WTC11 (cell line): ENCODE measurements around the gene SS18. TPM values are rescaled to one million over a fixed set of nuclear protein-coding genes. Genes with fewer than 3 reads are reported as not detected.
A peak's percentile ranks its signal among the peaks of the same experiment; 100 is the strongest.

Experiments used
- ATAC-seq: fragments of 200-7000 bp; cut with Tn5 transposase; 2 replicates; pipeline ENCODE4 v1.10.0; 2021; ENCODE audit warnings: mild to moderate bottlenecking, moderate library complexity
- CTCF ChIA-PET: fragments of 300-600 bp; sonication (Branson Sonifier 250); formaldehyde crosslinking; loops from one replicate; lab custom pipeline; 2021; ENCODE audit warnings: antibody characterized with exemption; lab: Charles Lee
- POLR2A ChIA-PET: fragments of 350-600 bp; sonication (Branson Sonifier 250); formaldehyde crosslinking; loops from one replicate; lab custom pipeline; 2021; ENCODE audit warnings: antibody characterized with exemption; lab: Charles Lee
- DNase-seq: peaks from one replicate; pipeline ENCODE4 v3.0.0; 2021; ENCODE audit warnings: low spot score
- H3K27ac Mint-ChIP-seq: 2 replicates; pipeline ENCODE4 v1.8.0; 2021; ENCODE audit warnings: mixed read lengths
- H3K27me3 Mint-ChIP-seq: 2 replicates; pipeline ENCODE4 v1.8.0; 2021; ENCODE audit warnings: low read depth, mild to moderate bottlenecking, moderate library complexity, mixed read lengths
- H3K36me3 Mint-ChIP-seq: 2 replicates; pipeline ENCODE4 v1.8.0; 2021; ENCODE audit warnings: mixed read lengths
- H3K4me1 Mint-ChIP-seq: 2 replicates; pipeline ENCODE4 v1.8.0; 2022; ENCODE audit warnings: mixed read lengths
- H3K4me3 Mint-ChIP-seq: 2 replicates; pipeline ENCODE4 v1.8.0; 2021; ENCODE audit warnings: mild to moderate bottlenecking, moderate library complexity, mixed read lengths
- H3K9me3 Mint-ChIP-seq: 2 replicates; pipeline ENCODE4 v1.8.0; 2021; ENCODE audit warnings: mixed read lengths
- CBFB ChIP-seq: sonication (generic); formaldehyde crosslinking; IDR thresholded peaks from 2 replicates; pipeline ENCODE4 v1.8.1; 2022; ENCODE audit warnings: mild to moderate bottlenecking, low read depth, missing genetic modification reagents
- CREB1 ChIP-seq: sonication (generic); formaldehyde crosslinking; IDR thresholded peaks from 2 replicates; pipeline ENCODE4 v1.8.0; 2023; ENCODE audit warnings: mild to moderate bottlenecking, missing genetic modification reagents
- CTCF ChIP-seq: fragments of 200-600 bp; IDR thresholded peaks from 2 replicates; pipeline ENCODE4 v1.8.0; 2022; ENCODE audit warnings: antibody characterized with exemption
- EMX1 ChIP-seq: fragments of 250-450 bp; sonication (Bioruptor Pico); IDR thresholded peaks from 2 replicates; pipeline ENCODE4 v1.8.0; 2021; ENCODE audit warnings: mild to moderate bottlenecking
- ETV6 ChIP-seq: sonication (generic); formaldehyde crosslinking; IDR thresholded peaks from 2 replicates; pipeline ENCODE4 v1.8.1; 2022; ENCODE audit warnings: mild to moderate bottlenecking, missing genetic modification reagents
- NFE2L1 ChIP-seq: sonication (generic); formaldehyde crosslinking; IDR thresholded peaks from 2 replicates; pipeline ENCODE4 v1.8.1; 2023; ENCODE audit warnings: missing genetic modification reagents
- SMAD4 ChIP-seq: sonication (generic); formaldehyde crosslinking; IDR thresholded peaks from 2 replicates; pipeline ENCODE4 v1.8.0; 2022; ENCODE audit warnings: mild to moderate bottlenecking, missing genetic modification reagents
- TP53 ChIP-seq: sonication (generic); formaldehyde crosslinking; IDR thresholded peaks from 2 replicates; pipeline ENCODE4 v1.8.1; 2023; ENCODE audit warnings: mild to moderate bottlenecking, missing genetic modification reagents
- ZNF232 ChIP-seq: sonication (generic); formaldehyde crosslinking; IDR thresholded peaks from 2 replicates; pipeline ENCODE4 v1.8.0; 2022; ENCODE audit warnings: mild to moderate bottlenecking, missing genetic modification reagents
- total RNA-seq: library from RNA; stranded (reverse); gene quantifications from 3 replicates; pipeline ENCODE4 v1.2.3, GENCODE V29; 2021
- TF ChIP-seq, protein P1 (sequence below): sonication (generic); formaldehyde crosslinking; IDR thresholded peaks from 2 replicates; pipeline ENCODE4 v1.8.0; 2023; ENCODE audit warnings: mild to moderate bottlenecking, missing genetic modification reagents
- TF ChIP-seq, protein P2 (sequence below): fragments of 250-450 bp; sonication (Bioruptor Pico); IDR thresholded peaks from 2 replicates; pipeline ENCODE4 v1.8.0; 2021; ENCODE audit warnings: mild to moderate bottlenecking
- TF ChIP-seq, protein P3 (sequence below): sonication (generic); formaldehyde crosslinking; IDR thresholded peaks from 2 replicates; pipeline ENCODE4 v1.8.0; 2023; ENCODE audit warnings: missing genetic modification reagents
- TF ChIP-seq, protein P4 (sequence below): sonication (generic); formaldehyde crosslinking; IDR thresholded peaks from 2 replicates; pipeline ENCODE4 v1.8.0; 2022; ENCODE audit warnings: mild to moderate bottlenecking, missing genetic modification reagents
- TF ChIP-seq, protein P5 (sequence below): sonication (generic); formaldehyde crosslinking; IDR thresholded peaks from 2 replicates; pipeline ENCODE4 v1.8.1; 2023; ENCODE audit warnings: mild to moderate bottlenecking, moderate library complexity, missing genetic modification reagents

Gene SS18
- total RNA-seq, 1 experiment from 2014 or later = 73.0 TPM

GRCh38 chr18:26036635-26037034, 53.8 kb downstream of the SS18 start:
- ChIA-PET CTCF (no interaction called here), POLR2A (no interaction called here)
- Mint-ChIP-seq H3K4me3 (peak overlapping the region; percentile 38), H3K36me3 (peaks cover 29% of the 10 kb centered on the region), H3K9me3 (no peaks in the 10 kb centered on the region), H3K27ac (no peak overlapping the region; the same call in 1 of the 2 replicates), H3K4me1 (peaks cover 41% of the 10 kb centered on the region), H3K27me3 (no peaks in the 10 kb centered on the region)
- TF ChIP-seq, protein P1, sequence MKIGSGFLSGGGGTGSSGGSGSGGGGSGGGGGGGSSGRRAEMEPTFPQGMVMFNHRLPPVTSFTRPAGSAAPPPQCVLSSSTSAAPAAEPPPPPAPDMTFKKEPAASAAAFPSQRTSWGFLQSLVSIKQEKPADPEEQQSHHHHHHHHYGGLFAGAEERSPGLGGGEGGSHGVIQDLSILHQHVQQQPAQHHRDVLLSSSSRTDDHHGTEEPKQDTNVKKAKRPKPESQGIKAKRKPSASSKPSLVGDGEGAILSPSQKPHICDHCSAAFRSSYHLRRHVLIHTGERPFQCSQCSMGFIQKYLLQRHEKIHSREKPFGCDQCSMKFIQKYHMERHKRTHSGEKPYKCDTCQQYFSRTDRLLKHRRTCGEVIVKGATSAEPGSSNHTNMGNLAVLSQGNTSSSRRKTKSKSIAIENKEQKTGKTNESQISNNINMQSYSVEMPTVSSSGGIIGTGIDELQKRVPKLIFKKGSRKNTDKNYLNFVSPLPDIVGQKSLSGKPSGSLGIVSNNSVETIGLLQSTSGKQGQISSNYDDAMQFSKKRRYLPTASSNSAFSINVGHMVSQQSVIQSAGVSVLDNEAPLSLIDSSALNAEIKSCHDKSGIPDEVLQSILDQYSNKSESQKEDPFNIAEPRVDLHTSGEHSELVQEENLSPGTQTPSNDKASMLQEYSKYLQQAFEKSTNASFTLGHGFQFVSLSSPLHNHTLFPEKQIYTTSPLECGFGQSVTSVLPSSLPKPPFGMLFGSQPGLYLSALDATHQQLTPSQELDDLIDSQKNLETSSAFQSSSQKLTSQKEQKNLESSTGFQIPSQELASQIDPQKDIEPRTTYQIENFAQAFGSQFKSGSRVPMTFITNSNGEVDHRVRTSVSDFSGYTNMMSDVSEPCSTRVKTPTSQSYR (CRISPR knock-in tag) = no peak
- TF ChIP-seq ZNF232 (CRISPR knock-in tag) (no peak), EMX1 (CRISPR knock-in tag) (no peak)
- ATAC-seq (no peak), DNase-seq (no peak)

DNA sequence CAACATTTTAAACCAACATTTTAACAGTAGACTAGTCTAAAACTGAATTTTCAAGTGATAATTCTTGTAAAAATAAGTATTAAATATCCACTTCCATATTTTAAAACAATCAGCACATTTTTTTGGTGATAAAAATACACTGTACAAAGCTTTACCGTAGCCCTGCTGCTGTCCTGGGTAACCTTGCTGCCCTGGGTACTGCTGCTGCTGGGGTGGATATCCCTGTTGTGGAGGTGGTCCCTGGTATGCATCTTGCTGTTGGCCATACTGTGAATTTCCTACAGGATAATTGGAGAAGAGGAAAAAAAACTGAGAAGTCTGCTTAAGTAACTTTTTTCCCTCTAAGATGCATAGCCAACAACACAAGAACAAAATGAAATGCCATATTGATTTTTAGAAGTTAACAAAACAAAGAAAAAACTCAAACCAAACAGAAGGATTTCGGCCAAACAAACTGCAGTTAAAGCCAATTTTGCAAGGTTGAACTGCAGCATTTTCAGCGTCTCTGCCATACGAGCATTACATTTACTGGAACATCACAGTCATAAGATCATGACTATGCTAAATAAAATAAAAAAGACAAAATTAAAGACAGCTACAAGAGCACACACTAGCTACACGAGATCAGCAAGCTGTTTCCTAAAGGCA, 55.4 kb downstream of the SS18 start:
- peak overlapping the region; percentile 29; the same call in 1 of the 2 replicates for H3K4me3 Mint-ChIP-seq
- ChIA-PET POLR2A (no interaction called here), CTCF (no interaction called here)
- ATAC-seq (peak; percentile 30; the same call in 1 of the 2 replicates), DNase-seq (no peak)
- peak overlapping the region; percentile 90 for H3K27ac Mint-ChIP-seq
- H3K4me1 Mint-ChIP-seq = peaks cover 35% of the 10 kb centered on the region
- H3K36me3 Mint-ChIP-seq = peaks cover 41% of the 10 kb centered on the region
- H3K9me3 Mint-ChIP-seq = no peaks in the 10 kb centered on the region
- no peaks in the 10 kb centered on the region for H3K27me3 Mint-ChIP-seq
- TF ChIP-seq, protein P2, sequence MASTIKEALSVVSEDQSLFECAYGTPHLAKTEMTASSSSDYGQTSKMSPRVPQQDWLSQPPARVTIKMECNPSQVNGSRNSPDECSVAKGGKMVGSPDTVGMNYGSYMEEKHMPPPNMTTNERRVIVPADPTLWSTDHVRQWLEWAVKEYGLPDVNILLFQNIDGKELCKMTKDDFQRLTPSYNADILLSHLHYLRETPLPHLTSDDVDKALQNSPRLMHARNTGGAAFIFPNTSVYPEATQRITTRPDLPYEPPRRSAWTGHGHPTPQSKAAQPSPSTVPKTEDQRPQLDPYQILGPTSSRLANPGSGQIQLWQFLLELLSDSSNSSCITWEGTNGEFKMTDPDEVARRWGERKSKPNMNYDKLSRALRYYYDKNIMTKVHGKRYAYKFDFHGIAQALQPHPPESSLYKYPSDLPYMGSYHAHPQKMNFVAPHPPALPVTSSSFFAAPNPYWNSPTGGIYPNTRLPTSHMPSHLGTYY (CRISPR knock-in tag) = no peak
- TF ChIP-seq, protein P3, sequence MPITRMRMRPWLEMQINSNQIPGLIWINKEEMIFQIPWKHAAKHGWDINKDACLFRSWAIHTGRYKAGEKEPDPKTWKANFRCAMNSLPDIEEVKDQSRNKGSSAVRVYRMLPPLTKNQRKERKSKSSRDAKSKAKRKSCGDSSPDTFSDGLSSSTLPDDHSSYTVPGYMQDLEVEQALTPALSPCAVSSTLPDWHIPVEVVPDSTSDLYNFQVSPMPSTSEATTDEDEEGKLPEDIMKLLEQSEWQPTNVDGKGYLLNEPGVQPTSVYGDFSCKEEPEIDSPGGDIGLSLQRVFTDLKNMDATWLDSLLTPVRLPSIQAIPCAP = no peak
- TF ChIP-seq NFE2L1 (CRISPR knock-in tag) (no peak), ETV6 (CRISPR knock-in tag) (no peak), TP53 (CRISPR knock-in tag) (no peak), CBFB (CRISPR knock-in tag) (no peak), CTCF (no peak), EMX1 (CRISPR knock-in tag) (no peak), SMAD4 (CRISPR knock-in tag) (no peak), CREB1 (CRISPR knock-in tag) (no peak)
- TF ChIP-seq, protein P4, sequence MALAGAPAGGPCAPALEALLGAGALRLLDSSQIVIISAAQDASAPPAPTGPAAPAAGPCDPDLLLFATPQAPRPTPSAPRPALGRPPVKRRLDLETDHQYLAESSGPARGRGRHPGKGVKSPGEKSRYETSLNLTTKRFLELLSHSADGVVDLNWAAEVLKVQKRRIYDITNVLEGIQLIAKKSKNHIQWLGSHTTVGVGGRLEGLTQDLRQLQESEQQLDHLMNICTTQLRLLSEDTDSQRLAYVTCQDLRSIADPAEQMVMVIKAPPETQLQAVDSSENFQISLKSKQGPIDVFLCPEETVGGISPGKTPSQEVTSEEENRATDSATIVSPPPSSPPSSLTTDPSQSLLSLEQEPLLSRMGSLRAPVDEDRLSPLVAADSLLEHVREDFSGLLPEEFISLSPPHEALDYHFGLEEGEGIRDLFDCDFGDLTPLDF = no peak
- TF ChIP-seq, protein P5, sequence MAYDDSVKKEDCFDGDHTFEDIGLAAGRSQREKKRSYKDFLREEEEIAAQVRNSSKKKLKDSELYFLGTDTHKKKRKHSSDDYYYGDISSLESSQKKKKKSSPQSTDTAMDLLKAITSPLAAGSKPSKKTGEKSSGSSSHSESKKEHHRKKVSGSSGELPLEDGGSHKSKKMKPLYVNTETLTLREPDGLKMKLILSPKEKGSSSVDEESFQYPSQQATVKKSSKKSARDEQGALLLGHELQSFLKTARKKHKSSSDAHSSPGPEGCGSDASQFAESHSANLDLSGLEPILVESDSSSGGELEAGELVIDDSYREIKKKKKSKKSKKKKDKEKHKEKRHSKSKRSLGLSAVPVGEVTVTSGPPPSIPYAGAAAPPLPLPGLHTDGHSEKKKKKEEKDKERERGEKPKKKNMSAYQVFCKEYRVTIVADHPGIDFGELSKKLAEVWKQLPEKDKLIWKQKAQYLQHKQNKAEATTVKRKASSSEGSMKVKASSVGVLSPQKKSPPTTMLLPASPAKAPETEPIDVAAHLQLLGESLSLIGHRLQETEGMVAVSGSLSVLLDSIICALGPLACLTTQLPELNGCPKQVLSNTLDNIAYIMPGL (CRISPR knock-in tag) = no peak
